CD4-positive, alpha-beta T cell treated with Interleukin-4 for 4 hours (primary cell): Measurements from ENCODE around the gene MYH6.
A peak's percentile ranks its signal among the peaks of the same experiment; 100 is the strongest.
"Not testable (repeated sequence)": the region's sequence is repeated elsewhere in the genome, so short reads cannot be mapped to it uniquely, and the experiment has no call there.

Experiments used
- DNase-seq: peaks from one replicate; pipeline ENCODE4 v3.0.0-alpha.2; 2020

MYH6 gene

GRCh38 chr14:23389396-23389795 is 18.7 kb downstream of the MYH6 start:
- no peak for DNase-seq

DNA sequence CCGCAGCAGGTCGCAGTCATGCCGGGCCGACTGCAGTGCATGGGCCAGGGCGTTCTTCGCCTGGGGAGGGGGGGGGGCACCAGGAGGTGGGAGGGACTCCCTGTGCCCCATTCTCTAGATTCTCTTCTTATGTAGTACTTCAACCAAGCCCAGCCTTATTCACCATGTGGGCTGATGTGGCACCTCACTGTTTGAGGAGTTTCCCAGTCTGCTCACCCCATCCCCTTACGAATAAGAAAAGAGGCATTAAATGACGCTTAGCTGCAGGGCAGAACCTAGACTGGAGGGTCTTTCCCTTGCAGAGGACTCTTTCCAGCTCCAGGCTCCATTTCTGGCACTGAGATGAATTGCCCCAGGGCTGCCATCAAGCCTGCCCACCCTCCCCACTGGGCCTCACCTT is 19.1 kb downstream of the MYH6 start:
- DNase-seq, result no peak

GRCh38 chr14:23387916-23388882 is 19.9 kb downstream of the MYH6 start:
- no peak for DNase-seq

DNA sequence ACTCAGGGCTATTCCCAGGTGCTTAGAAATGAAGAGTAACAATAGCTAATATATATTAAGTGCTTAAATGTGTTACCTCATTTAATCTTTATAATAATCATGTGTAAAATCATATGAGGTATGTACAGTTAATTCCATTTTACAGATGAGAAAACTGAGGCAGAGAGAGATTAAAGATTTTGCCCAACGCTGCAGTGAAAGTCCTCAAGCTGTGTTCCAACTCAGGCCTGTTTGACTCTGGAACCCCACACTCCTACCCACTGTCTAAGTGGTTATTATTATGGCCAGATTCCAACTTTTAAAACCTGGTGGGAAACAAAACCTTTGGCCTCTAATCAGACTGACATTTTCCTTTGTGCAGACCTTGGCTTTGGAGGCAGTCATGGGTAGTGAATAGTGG is 21.1 kb downstream of the MYH6 start:
- DNase-seq, result no peak

DNA sequence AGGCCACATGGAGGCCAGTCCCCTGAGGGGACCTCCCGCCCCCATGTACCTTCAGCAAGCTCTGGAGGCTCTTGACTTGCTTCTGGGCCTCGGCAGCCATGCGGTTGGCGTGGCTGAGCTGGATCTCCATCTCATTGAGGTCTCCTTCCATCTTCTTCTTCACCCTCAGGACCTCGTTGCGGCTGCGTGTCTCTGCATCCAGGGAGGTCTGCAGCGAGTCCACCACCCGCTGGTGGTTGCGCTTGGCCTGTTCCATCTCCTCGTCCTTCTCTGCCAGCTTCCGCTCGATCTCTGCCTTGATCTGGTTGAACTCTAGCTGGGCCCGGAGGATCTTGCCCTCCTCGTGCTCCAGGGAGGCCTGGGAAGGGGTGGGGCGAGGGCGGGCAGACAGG is 21.8 kb downstream of the MYH6 start:
- not testable (repeated sequence) for DNase-seq

DNA sequence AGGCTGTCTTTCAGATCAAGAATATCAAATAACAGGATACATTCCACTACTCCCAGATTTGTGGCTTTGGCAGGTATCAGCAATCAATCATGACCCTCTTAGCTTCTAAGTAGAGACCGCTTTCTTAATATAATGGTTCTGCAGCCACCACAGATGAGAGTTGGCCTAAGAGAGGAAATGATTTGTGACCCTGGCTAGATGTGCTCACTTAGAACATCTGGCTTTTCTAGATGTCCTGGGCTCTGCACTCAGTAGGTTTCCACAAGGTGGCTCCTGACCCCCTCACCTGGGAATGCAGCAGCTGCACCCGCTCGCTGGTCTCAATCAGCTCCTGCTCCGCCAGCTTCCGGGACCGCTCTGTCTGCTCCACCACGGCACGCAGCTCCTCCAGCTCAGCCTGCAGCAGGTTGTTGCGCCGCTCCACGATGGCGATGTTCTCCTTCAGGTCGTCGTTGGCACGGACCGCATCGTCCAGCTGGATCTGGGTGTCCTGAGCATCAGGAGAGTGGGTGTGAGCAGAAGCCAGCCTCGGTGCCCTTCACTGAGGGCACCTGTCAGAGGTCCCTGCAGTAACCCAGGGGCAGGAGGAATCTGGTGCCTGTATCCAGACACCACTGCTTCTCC is 22.3 kb downstream of the MYH6 start:
- no peak for DNase-seq

- DNase-seq, result no peak
Measured at GRCh38 chr14:23385244-23385641, 22.8 kb downstream of the MYH6 start.

GRCh38 chr14:23384364-23385080 is 23.6 kb downstream of the MYH6 start:
- no peak for DNase-seq

DNA sequence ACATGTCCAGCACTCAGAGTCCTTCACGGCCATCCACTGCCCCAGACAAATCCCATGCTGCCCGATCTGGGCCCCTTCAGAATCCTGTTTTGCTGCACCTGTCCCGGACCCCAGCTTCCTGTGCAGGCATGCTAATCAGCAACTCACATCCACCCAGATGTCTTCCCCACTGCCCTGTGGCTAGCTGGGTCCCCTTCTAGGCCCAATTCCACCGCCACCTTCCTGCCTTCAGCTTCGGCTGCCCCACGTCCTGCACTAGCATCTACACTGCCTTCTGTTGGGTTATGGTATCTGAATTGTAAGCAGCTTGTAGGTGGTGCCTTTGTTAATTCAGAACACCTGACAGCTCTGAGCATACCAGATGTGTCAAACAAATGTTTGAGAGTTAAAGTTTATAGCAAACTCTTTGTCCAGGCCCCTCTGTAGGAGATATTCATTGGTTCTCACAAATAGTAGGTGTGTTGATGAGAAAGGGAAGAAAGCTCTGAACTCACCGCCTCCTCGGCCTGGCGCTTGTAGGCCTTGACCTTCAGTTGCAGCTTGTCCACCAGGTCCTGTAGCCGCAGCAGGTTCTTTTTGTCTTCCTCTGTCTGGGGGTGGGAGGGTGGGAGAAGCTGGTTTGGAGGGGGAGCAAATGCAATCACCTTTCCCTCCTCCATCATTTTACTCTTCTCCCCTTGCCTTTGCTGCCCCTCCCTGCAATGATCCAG is 25.2 kb downstream of the MYH6 start:
- no peak for DNase-seq

- no peak for DNase-seq
Measured at GRCh38 chr14:23382276-23382675, 25.8 kb downstream of the MYH6 start.

GRCh38 chr14:23381871-23382270 is 26.2 kb downstream of the MYH6 start:
- DNase-seq, result no peak

DNA sequence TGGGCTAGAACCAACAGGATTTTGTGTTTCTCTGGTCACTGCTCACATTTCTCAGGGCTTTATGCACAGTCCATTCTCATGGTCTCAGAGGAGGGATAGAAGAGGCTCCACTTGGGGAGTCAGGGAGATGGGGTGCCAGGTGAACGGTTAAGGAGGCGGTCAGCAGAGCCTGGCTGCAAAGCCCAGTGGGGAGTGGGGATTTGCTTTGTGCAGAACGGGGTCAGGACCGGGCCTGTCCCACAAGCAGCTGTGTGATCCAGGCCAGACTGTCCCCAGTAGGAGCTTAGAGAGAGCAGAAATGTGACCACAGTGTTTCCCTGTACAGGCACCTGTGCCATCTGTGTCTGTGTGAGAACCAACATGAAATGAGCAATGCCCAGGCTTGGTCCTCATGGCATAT is 27.1 kb downstream of the MYH6 start:
- no peak for DNase-seq

DNA sequence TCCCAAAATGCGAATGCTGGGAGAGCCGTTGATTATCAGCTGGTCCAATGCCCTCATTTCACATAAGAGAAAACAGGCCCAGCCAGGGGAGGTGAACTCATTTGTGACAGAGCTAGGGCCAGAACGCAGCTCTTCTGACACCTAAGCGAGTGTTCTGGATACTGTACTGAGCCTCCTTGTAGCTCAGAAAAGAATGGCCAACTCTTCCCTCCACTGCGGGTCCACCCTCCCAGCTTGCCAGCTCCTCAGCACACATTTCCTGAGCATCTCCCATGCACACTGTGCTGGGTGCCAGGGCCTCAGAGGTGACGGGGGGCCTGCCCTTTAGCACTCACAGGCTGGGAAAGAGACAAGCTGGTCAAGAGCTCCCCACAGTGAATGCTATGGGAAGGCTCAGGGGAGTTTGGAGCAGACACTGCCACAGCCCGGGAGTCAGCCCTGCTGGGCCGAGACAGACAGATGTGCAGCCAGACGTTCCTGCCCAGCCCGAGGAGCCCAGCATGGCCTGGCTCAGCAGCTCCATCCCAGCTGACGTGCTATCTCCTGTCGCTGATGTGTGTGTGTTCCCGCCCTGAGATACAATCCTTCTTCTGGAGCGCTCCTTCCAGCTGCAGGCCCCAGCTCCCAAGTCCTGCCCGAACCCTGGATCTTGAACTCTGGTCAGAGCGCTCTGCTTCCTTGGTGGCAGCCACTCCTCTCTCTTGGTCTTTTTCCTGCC is 27.7 kb downstream of the MYH6 start:
- no peak for DNase-seq

GRCh38 chr14:23379366-23380196 is 28.5 kb downstream of the MYH6 start:
- peak; percentile 53 for DNase-seq

- DNase-seq, result no peak
Measured at GRCh38 chr14:23378612-23379220, 29.4 kb downstream of the MYH6 start.

- DNase-seq, result no peak
Measured at GRCh38 chr14:23377573-23378563, 30.2 kb downstream of the MYH6 start.

DNA sequence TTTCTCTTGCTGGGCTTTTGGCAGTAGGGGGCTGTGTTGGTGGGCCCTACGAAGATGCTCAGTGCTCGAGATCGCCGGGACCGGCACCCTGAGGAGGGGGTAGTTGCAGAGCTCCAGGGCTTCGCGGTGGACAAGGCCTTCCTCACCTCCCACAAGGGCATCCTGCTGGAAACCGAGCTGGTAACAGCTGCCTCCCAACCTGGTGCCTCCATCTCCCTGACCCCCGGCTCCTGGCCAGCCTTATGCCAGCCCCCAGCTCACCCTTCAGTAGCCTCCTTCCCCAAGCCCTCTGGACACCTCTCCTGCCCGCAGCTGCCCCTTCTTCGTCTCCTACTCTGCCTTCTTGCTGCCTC is 30.9 kb downstream of the MYH6 start:
- DNase-seq, result no peak

DNA sequence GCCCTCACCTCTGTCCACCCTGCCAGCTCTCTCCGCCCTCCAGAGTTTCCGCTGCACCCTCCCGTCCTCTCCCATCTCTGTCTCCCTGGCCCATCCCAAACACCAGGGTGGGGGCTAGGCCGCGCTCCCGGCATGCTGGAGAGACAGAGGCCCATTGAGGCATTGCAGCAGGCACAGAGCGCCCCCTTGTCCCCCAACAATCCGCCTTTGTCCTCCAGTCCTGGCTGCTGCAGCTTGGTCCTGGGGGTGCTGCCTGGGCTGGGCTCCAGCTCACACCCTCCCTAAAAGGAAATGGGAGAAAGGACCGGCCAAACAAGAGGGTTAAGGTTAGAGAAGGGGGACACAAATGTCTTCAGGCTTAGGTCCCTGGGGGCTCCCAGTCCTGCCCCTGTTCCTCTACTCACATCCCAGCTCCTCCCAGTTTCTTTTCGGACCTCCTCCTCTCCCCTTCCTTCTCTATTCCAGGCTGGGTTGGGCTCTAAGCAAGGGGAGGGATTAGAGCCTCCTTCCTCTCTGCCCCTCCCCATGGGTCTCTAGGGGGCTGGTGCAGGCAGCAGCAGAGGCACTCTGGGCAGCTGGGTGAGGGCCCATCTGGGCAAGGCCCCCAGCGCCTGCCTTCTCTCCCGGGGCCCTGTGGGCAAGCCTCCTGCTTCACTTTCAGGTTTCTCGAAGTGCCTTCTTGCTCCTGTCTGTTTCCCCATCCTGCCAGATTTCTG is 31.4 kb downstream of the MYH6 start, which contains the start of gene CMTM5:
Gene CMTM5 (plus strand): TSS at position 565 of the 716 bp plus-strand sequence. CDS start 206 bp downstream, outside the sequence.
- no peak for DNase-seq
